ENCODE results near the gene CD99. TPM values are rescaled to one million over a fixed set of nuclear protein-coding genes. Genes with fewer than 3 reads are reported as not detected.
"Not testable (repeated sequence)": the region's sequence is repeated elsewhere in the genome, so short reads cannot be mapped to it uniquely, and the experiment has no call there.

Gene CD99
- total and polyA plus RNA-seq, 2 donors (not counting 1 experiment from before 2014, with no cell fraction given) = 177 to 551 TPM

GRCh38 chrX:2740672-2741071 is 49.6 kb downstream of the CD99 start:
- Histone ChIP-seq H3K4me3 (replicated peaks in 1 of 4; ENCODE audit: control extremely low read depth in 1 of 4, insufficient read depth in 1 of 4, low read depth in 3 of 4, low read length in 4 of 4) (no peak overlapping the region), H2AFZ (ENCODE audit: low read length) (no peak overlapping the region), H3K4me2 (ENCODE audit: extremely low read depth, insufficient read depth, low read length) (no peak overlapping the region), H3K27me3 (ENCODE audit: control insufficient read depth, insufficient read depth, low read length) (no peaks in the 10 kb centered on the region), H3K4me1 (ENCODE audit: control insufficient read depth, extremely low read depth, insufficient read depth, low read length) (peaks cover 4% of the 10 kb centered on the region), H3K27ac (ENCODE audit: insufficient read depth, low read length) (no peak overlapping the region), H3K9ac (ENCODE audit: insufficient read depth, low read length) (no peak overlapping the region), H3K79me2 (ENCODE audit: control insufficient read depth, insufficient read depth, low read length) (no peaks in the 10 kb centered on the region), H3K36me3 (ENCODE audit: control insufficient read depth, insufficient read depth, low read length) (peaks cover 12% of the 10 kb centered on the region), H3K9me3 (ENCODE audit: control insufficient read depth, insufficient read depth, low read depth, low read length) (no peaks in the 10 kb centered on the region), H4K20me1 (ENCODE audit: control insufficient read depth, extremely low read depth, insufficient read depth, low read length) (no peaks in the 10 kb centered on the region)
- no peak for TF ChIP-seq CTCF (conservative IDR thresholded peaks at IDR 0.05 in 1 of 2, IDR thresholded peaks at IDR 0.05 in 1 of 2; ENCODE audit: low read depth in 1 of 2, low read length in 2 of 2)
- TF ChIP-seq EZH2 (IDR thresholded peaks at IDR 0.05; ENCODE audit: low read length, missing control alignments) = no peak
- DNase-seq (ENCODE audit: low read depth in 2 of 2) = no peak

GRCh38 chrX:2741386-2741785 is 50.3 kb downstream of the CD99 start:
- Histone ChIP-seq H3K4me2 (ENCODE audit: extremely low read depth, insufficient read depth, low read length) (no peak overlapping the region), H4K20me1 (ENCODE audit: control insufficient read depth, extremely low read depth, insufficient read depth, low read length) (no peaks in the 10 kb centered on the region), H2AFZ (ENCODE audit: low read length) (no peak overlapping the region), H3K9me3 (ENCODE audit: control insufficient read depth, insufficient read depth, low read depth, low read length) (no peaks in the 10 kb centered on the region), H3K4me1 (ENCODE audit: control insufficient read depth, extremely low read depth, insufficient read depth, low read length) (peaks cover 4% of the 10 kb centered on the region), H3K27ac (ENCODE audit: insufficient read depth, low read length) (no peak overlapping the region), H3K36me3 (ENCODE audit: control insufficient read depth, insufficient read depth, low read length) (peaks cover 12% of the 10 kb centered on the region), H3K79me2 (ENCODE audit: control insufficient read depth, insufficient read depth, low read length) (no peaks in the 10 kb centered on the region), H3K4me3 (replicated peaks in 1 of 4; ENCODE audit: control extremely low read depth in 1 of 4, insufficient read depth in 1 of 4, low read depth in 3 of 4, low read length in 4 of 4) (no peak overlapping the region), H3K27me3 (ENCODE audit: control insufficient read depth, insufficient read depth, low read length) (no peaks in the 10 kb centered on the region), H3K9ac (ENCODE audit: insufficient read depth, low read length) (no peak overlapping the region)
- no peak for DNase-seq (ENCODE audit: low read depth in 2 of 2)
- TF ChIP-seq EZH2 (IDR thresholded peaks at IDR 0.05; ENCODE audit: low read length, missing control alignments) = no peak
- TF ChIP-seq CTCF (conservative IDR thresholded peaks at IDR 0.05 in 1 of 2, IDR thresholded peaks at IDR 0.05 in 1 of 2; ENCODE audit: low read depth in 1 of 2, low read length in 2 of 2) = no peak

DNA sequence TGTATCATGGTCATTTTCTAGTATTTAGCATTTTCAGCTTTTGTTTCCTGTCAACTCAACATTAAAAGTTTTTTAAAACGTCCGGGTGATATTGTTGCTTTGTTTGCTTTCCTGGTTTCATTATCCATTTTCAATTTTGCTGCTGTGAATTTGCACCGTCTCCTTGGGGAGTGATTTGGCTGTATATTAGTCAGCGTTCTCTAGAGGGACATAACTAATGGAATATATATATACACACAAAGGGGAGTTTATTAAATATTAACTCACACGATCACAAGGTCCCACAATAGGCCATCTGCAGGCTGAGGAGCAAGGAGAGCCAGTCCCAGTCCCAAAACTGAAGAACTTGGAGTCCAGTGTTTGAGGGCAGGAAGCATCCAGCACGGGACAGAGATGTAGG is 55.2 kb downstream of the CD99 start:
- peak overlapping the region; percentile 14 for H3K27ac ChIP-seq (ENCODE audit: insufficient read depth, low read length)
- H3K4me1 ChIP-seq (ENCODE audit: control insufficient read depth, extremely low read depth, insufficient read depth, low read length); H3K4me3 ChIP-seq (replicated peaks in 1 of 4; ENCODE audit: control extremely low read depth in 1 of 4, insufficient read depth in 1 of 4, low read depth in 3 of 4, low read length in 4 of 4); H3K9me3 ChIP-seq (ENCODE audit: control insufficient read depth, insufficient read depth, low read depth, low read length); H3K4me2 ChIP-seq (ENCODE audit: extremely low read depth, insufficient read depth, low read length); DNase-seq (ENCODE audit: low read depth in 2 of 2); H3K9ac ChIP-seq (ENCODE audit: insufficient read depth, low read length); H3K27me3 ChIP-seq (ENCODE audit: control insufficient read depth, insufficient read depth, low read length); H3K79me2 ChIP-seq (ENCODE audit: control insufficient read depth, insufficient read depth, low read length); H2AFZ ChIP-seq (ENCODE audit: low read length); H3K36me3 ChIP-seq (ENCODE audit: control insufficient read depth, insufficient read depth, low read length); H4K20me1 ChIP-seq (ENCODE audit: control insufficient read depth, extremely low read depth, insufficient read depth, low read length): not testable (repeated sequence)

Measured in fibroblast of lung (primary cell).